K562 (cell line): ENCODE data around the gene KDM4F. TPM values are rescaled to one million over a fixed set of nuclear protein-coding genes. Genes with fewer than 3 reads are reported as not detected.
A peak's percentile ranks its signal among the peaks of the same experiment; 100 is the strongest.

Source experiments
- ATAC-seq: fragments of 200-7000 bp; cut with Tn5 transposase; 3 replicates; pipeline ENCODE4 v1.9.1; 2020; ENCODE audit warnings: moderate library complexity
- BruUV-seq: library from RNA; stranded (reverse); fragments of 400-500 nt; replicated peaks from 2 replicates; lab custom pipeline; 2021; lab: Mats Ljungman, UMichigan
- CTCF ChIA-PET: fragments of 300-600 bp; formaldehyde crosslinking; extraction: SDS; loops from one replicate; lab custom pipeline; 2021; ENCODE audit warnings: low intra/inter-chr PET ratio; lab: Yijun Ruan, JAX
- POLR2A ChIA-PET: fragments of 300-600, 350-650 bp; sonication (Branson Sonifier 250); formaldehyde crosslinking; extraction: SDS; loops from one replicate; lab custom pipeline; 2021; ENCODE audit warnings: antibody characterized with exemption, inconsistent platforms; lab: Yijun Ruan, JAX
- DNase-seq, 4 experiments: peaks; one replicate each; pipeline versions ENCODE4 v3.0.0 to v3.0.0-alpha.2; 2011 to 2018; ENCODE audit warnings: low spot score in 3 of 4, mixed read lengths in 3 of 4; ENCODE audit errors: extremely low read depth in 1 of 4
- FAIRE-seq: peaks from 2 replicates; lab custom pipeline; 2011; peaks lifted over from hg19 to GRCh38; lab: Jason Lieb, UNC
- H2AFZ ChIP-seq: 2 replicates; pipeline ENCODE4 v1.6.0; 2011; ENCODE audit warnings: low read depth, low read length, control low read depth, inconsistent platforms
- H3K27ac ChIP-seq: fragments of 200-600 bp; 3 replicates; pipeline ENCODE4 v1.8.0; 2011; ENCODE audit warnings: low read depth, mild to moderate bottlenecking, control low read depth, inconsistent platforms, low read length, moderate library complexity, mixed read lengths; ENCODE audit errors: extremely low read depth
- H3K27me3 ChIP-seq, 2 experiments: fragments of 300-600 bp in 1 of 2; 2 replicates in 1 of 2; 3 replicates in 1 of 2; pipeline versions ENCODE4 v1.6.0 to v1.8.0; 2011; ENCODE audit warnings: inconsistent platforms in 2 of 2, low read length in 2 of 2, mild to moderate bottlenecking in 1 of 2, mixed read lengths in 1 of 2, moderate library complexity in 1 of 2; ENCODE audit not compliant: control insufficient read depth in 2 of 2, insufficient read depth in 2 of 2
- H3K36me3 ChIP-seq: fragments of 300-600 bp; 3 replicates; pipeline ENCODE4 v1.8.0; 2011; ENCODE audit warnings: mild to moderate bottlenecking, low read length, inconsistent platforms; ENCODE audit not compliant: control insufficient read depth, insufficient read depth
- H3K4me1 ChIP-seq, 2 experiments: fragments of 200-600 bp in 1 of 2; replicated peaks in 1 of 2; 2 replicates in 1 of 2; 3 replicates in 1 of 2; pipeline versions ENCODE4 v1.5.1 to v1.8.0; 2011; ENCODE audit warnings: inconsistent platforms in 2 of 2, low read length in 2 of 2, mild to moderate bottlenecking in 1 of 2, mixed read lengths in 1 of 2, moderate library complexity in 1 of 2; ENCODE audit not compliant: control insufficient read depth in 2 of 2, insufficient read depth in 2 of 2
- H3K4me2 ChIP-seq: 2 replicates; pipeline ENCODE4 v1.6.1; 2011; ENCODE audit warnings: low read length, control low read depth, inconsistent platforms, mixed read lengths; ENCODE audit not compliant: insufficient read depth
- H3K4me3 ChIP-seq: fragments of 200-600 bp; sonication (generic), shearing (Covaris generic); 2 replicates; pipeline ENCODE4 v1.5.1; 2016; ENCODE audit warnings: control low read depth, inconsistent platforms
- H3K79me2 ChIP-seq: fragments of 200-600 bp; 3 replicates; pipeline ENCODE4 v1.8.0; 2011; ENCODE audit warnings: low read length, inconsistent platforms; ENCODE audit not compliant: control insufficient read depth, insufficient read depth
- H3K9ac ChIP-seq, 2 experiments: 2 replicates each; pipeline versions ENCODE4 v1.6.0 to v1.6.1; 2011; ENCODE audit warnings: low read depth in 2 of 2, low read length in 2 of 2, control low read depth in 1 of 2, inconsistent platforms in 1 of 2, mild to moderate bottlenecking in 1 of 2, mixed read lengths in 1 of 2; ENCODE audit not compliant: insufficient read depth in 1 of 2
- H3K9me1 ChIP-seq: one replicate; pipeline ENCODE4 v1.6.0; 2011; ENCODE audit warnings: inconsistent platforms, mild to moderate bottlenecking, low read length, moderate library complexity; ENCODE audit not compliant: control insufficient read depth, insufficient read depth
- H3K9me3 ChIP-seq: replicated peaks from 2 replicates; pipeline ENCODE4 v1.5.1; 2011; ENCODE audit warnings: low read depth, low read length, inconsistent platforms; ENCODE audit not compliant: control insufficient read depth, insufficient read depth
- H4K20me1 ChIP-seq: replicated peaks from 2 replicates; pipeline ENCODE4 v1.6.1; 2011; ENCODE audit warnings: low read length, inconsistent platforms, mixed read lengths; ENCODE audit not compliant: control insufficient read depth, insufficient read depth
- BCLAF1 ChIP-seq, 2 experiments: fragments of 450-650 bp in 1 of 2; IDR thresholded peaks; 2 replicates each; pipeline ENCODE4 v1.6.1; 2011 to 2017; ENCODE audit warnings: low read depth in 2 of 2, antibody characterized with exemption in 1 of 2, borderline replicate concordance in 1 of 2, low read length in 1 of 2, mild to moderate bottlenecking in 1 of 2, mixed read lengths in 1 of 2; ENCODE audit not compliant: control insufficient read depth in 1 of 2
- CBFA2T2 ChIP-seq: fragments of 450-650 bp; conservative IDR thresholded peaks from 2 replicates; pipeline ENCODE4 v1.6.1; 2017; ENCODE audit warnings: mild to moderate bottlenecking
- DMBX1 ChIP-seq: fragments of 250-450 bp; sonication (Bioruptor Pico); IDR thresholded peaks from 2 replicates; pipeline ENCODE4 v1.8.0; 2022; ENCODE audit warnings: inconsistent platforms, mild to moderate bottlenecking, moderate library complexity, borderline replicate concordance
- E2F1 ChIP-seq: sonication (generic); formaldehyde crosslinking; IDR thresholded peaks from 2 replicates; pipeline ENCODE4 v1.8.1; 2023; ENCODE audit warnings: mild to moderate bottlenecking, missing genetic modification reagents, moderate library complexity
- ELF4 ChIP-seq: fragments of 450-650 bp; formaldehyde crosslinking; IDR thresholded peaks from 2 replicates; pipeline ENCODE4 v1.4.0; 2022; ENCODE audit warnings: missing genetic modification characterization
- MTA3 ChIP-seq: fragments of 450-650 bp; formaldehyde crosslinking; IDR thresholded peaks from 2 replicates; pipeline ENCODE4 v1.6.1; 2017; ENCODE audit warnings: mild to moderate bottlenecking, borderline replicate concordance
- MTF1 ChIP-seq: fragments of 250-450 bp; sonication (Bioruptor Pico); IDR thresholded peaks from 2 replicates; pipeline ENCODE4 v1.9.0; 2021; ENCODE audit warnings: moderate library complexity, mild to moderate bottlenecking, inconsistent platforms, borderline replicate concordance
- NCOR1 ChIP-seq: fragments of 450-650 bp; IDR thresholded peaks from 2 replicates; pipeline ENCODE4 v1.6.1; 2016; ENCODE audit warnings: mild to moderate bottlenecking, moderate library complexity
- NFE2L1 ChIP-seq: fragments of 450-650 bp; IDR thresholded peaks from 2 replicates; pipeline ENCODE4 v1.6.1; 2016; ENCODE audit warnings: missing genetic modification characterization, low read depth, mild to moderate bottlenecking, missing compliant biosample characterization, moderate library complexity, borderline replicate concordance
- PPARD ChIP-seq: fragments of 250-450 bp; sonication (Bioruptor Pico); IDR thresholded peaks from 2 replicates; pipeline ENCODE4 v1.8.0; 2022; ENCODE audit warnings: inconsistent platforms, mild to moderate bottlenecking, moderate library complexity
- SMARCB1 ChIP-seq: IDR thresholded peaks from 2 replicates; pipeline ENCODE4 v1.6.1; 2011; ENCODE audit warnings: improper control_type of control experiment, low read depth; ENCODE audit not compliant: insufficient read length
- SNAPC5 ChIP-seq: fragments of 250-450 bp; sonication (Bioruptor Pico); IDR thresholded peaks from 2 replicates; pipeline ENCODE4 v1.8.0; 2021; ENCODE audit warnings: moderate library complexity, mild to moderate bottlenecking, inconsistent platforms
- ZBTB7A ChIP-seq: IDR thresholded peaks from 2 replicates; pipeline ENCODE4 v1.6.1; 2011; ENCODE audit warnings: low read depth, mild to moderate bottlenecking, low read length, moderate library complexity, borderline replicate concordance; ENCODE audit not compliant: control insufficient read depth
- ZEB2 ChIP-seq: fragments of 450-650 bp; IDR thresholded peaks from 2 replicates; pipeline ENCODE4 v1.6.1; 2016
- ZFP30 ChIP-seq: fragments of 250-450 bp; sonication (Bioruptor Pico); IDR thresholded peaks from 2 replicates; pipeline ENCODE4 v1.8.0; 2022; ENCODE audit warnings: moderate library complexity, mild to moderate bottlenecking, inconsistent platforms, borderline replicate concordance
- ZFPM2 ChIP-seq: fragments of 250-450 bp; sonication (Bioruptor Pico); IDR thresholded peaks from 2 replicates; pipeline ENCODE4 v1.5.1; 2022; ENCODE audit warnings: mild to moderate bottlenecking
- ZNF444 ChIP-seq: fragments of 250-450 bp; sonication (Bioruptor Pico); IDR thresholded peaks from 2 replicates; pipeline ENCODE4 v1.4.0; 2020; ENCODE audit warnings: mild to moderate bottlenecking, moderate library complexity
- ZNF583 ChIP-seq: fragments of 250-450 bp; sonication (Bioruptor Pico); IDR thresholded peaks from 2 replicates; pipeline ENCODE4 v1.4.0; 2020
- WGBS: fragments of 100-300 bp; shearing (Covaris generic); methylation state at CpG from one replicate; pipeline ENCODE4 v1.1.6; 2016; ENCODE audit warnings: low coverage, mixed read lengths; ENCODE audit not compliant: insufficient coverage; ENCODE audit errors: missing lambda C conversion rate; 5-methylcytosine and 5-hydroxymethylcytosine counted together
- in situ Hi-C: fragments of 300-500 bp; cut with MboI; formaldehyde crosslinking; loops from 4 replicates; pipeline ENCODE4 v1.15.0; 2018; ENCODE audit warnings: inconsistent platforms, mixed read lengths
- intact Hi-C: fragments of 100-400 bp; cut with micrococcal nuclease; formaldehyde crosslinking; loops from 2 replicates; pipeline ENCODE4 v1.14.2; 2022
- polyA plus RNA-seq, 8 experiments: library from polyadenylated mRNA; depleted of rRNA in 4 of 8; stranded (reverse) in 5 of 8; unstranded in 3 of 8; fragments of >200 nt; fragmentation: Nextera tagmentation in 2 of 8; fragmentation: Illumina TruSeq in 1 of 8; extraction: Ambion mirVana in 2 of 8; extraction: Trizol in 1 of 8; gene quantifications; 2 replicates each; pipeline versions ENCODE4 v1.2.1 to v1.2.3, GENCODE V29; 2011 to 2014; ENCODE audit warnings: inconsistent platforms in 1 of 8, missing spikeins in 1 of 8
- total RNA-seq, 7 experiments: library from RNA; depleted of rRNA in 6 of 7; stranded (reverse); fragments of >200 nt in 6 of 7; fragmentation: Illumina TruSeq in 2 of 7; extraction: Trizol in 2 of 7; gene quantifications; 2 replicates each; pipeline versions ENCODE4 v1.2.1 to v1.2.3, GENCODE V29; 2011 to 2021; ENCODE audit warnings: low replicate concordance in 1 of 7

KDM4F gene
- total and polyA plus RNA-seq, 9 of the 15 experiments (the other 6 are each of a cell fraction or from before 2014, with no cell fraction given): not detected

GRCh38 chr11:95014184-95014821, 34.9 kb upstream of the KDM4F start:
- DNase-seq (no peak), FAIRE-seq (no peak), ATAC-seq (peak; percentile 47; the same call in 2 of the 3 replicates)
- Histone ChIP-seq H2AFZ (no peak overlapping the region), H3K27me3 (peaks cover 0 to 16% of the 10 kb centered on the region in 2 experiments; a peak in 2 of 5 replicates), H3K9me1 (no peaks in the 10 kb centered on the region), H3K4me2 (no peak overlapping the region), H4K20me1 (no peaks in the 10 kb centered on the region), H3K9me3 (no peaks in the 10 kb centered on the region), H3K36me3 (no peaks in the 10 kb centered on the region), H3K4me1 (no peaks in the 10 kb centered on the region; a peak in 2 of 5 replicates), H3K79me2 (no peaks in the 10 kb centered on the region), H3K27ac (no peak overlapping the region), H3K9ac (no peak overlapping the region), H3K4me3 (no peak overlapping the region)
- WGBS: 9% methylated on average over 12 of the region's 12 CpGs
- intact Hi-C loops: no loop called here
- ChIA-PET POLR2A (interaction anchor here (0.8 to 1.1 kb wide), 2 partner anchors 10 to 446 kb away, joined by 3 read pairs; no protein-coding TSS in a partner anchor), CTCF (no interaction called here)
- no TSS peak for BruUV-seq
- in situ Hi-C loops: no loop called here
- TF ChIP-seq CBFA2T2: no peak
- no peak for TF ChIP-seq MTA3
- no peak for TF ChIP-seq SNAPC5 (CRISPR knock-in tag)
- TF ChIP-seq PPARD (CRISPR knock-in tag): no peak
- TF ChIP-seq E2F1: no peak
- no peak for TF ChIP-seq ZEB2
- TF ChIP-seq ZNF583 (CRISPR knock-in tag): no peak
- TF ChIP-seq DMBX1: no peak
- no peak for TF ChIP-seq NFE2L1 (tag)
- no peak for TF ChIP-seq ZNF444 (CRISPR knock-in tag)
- no peak for TF ChIP-seq NCOR1
- no peak for TF ChIP-seq ELF4 (CRISPR knock-in tag)
- no peak for TF ChIP-seq ZFP30 (CRISPR knock-in tag)
- no peak for TF ChIP-seq SMARCB1
- TF ChIP-seq ZBTB7A: no peak
- no peak for TF ChIP-seq BCLAF1 (IDR thresholded peaks at IDR 0.05; ENCODE audit: borderline replicate concordance in 1 of 2, control insufficient read depth in 1 of 2, low read depth in 2 of 2, low read length in 1 of 2)
- TF ChIP-seq MTF1: no peak
- TF ChIP-seq ZFPM2 (CRISPR knock-in tag): no peak
